Kidney epithelial cell (primary cell): Measurements from ENCODE around the gene ABL1. TPM values are rescaled to one million over a fixed set of nuclear protein-coding genes. Genes with fewer than 3 reads are reported as not detected.
"Not testable (repeated sequence)": the region's sequence is repeated elsewhere in the genome, so short reads cannot be mapped to it uniquely, and the experiment has no call there.

Experiments
- DNase-seq: peaks from one replicate; pipeline ENCODE4 v3.0.0-alpha.2; 2010; ENCODE audit warnings: low read depth
- H3K27me3 ChIP-seq: 2 replicates; pipeline ENCODE4 v1.6.0; 2011; ENCODE audit warnings: low read length; ENCODE audit not compliant: control insufficient read depth, insufficient read depth
- H3K36me3 ChIP-seq: 2 replicates; pipeline ENCODE4 v1.5.1; 2011; ENCODE audit warnings: low read length; ENCODE audit not compliant: control insufficient read depth, insufficient read depth
- H3K4me3 ChIP-seq: 2 replicates; pipeline ENCODE4 v1.5.1; 2011; ENCODE audit warnings: low read depth, mild to moderate bottlenecking, control low read depth, low read length
- total RNA-seq: library from RNA; depleted of rRNA; stranded (reverse); fragments of >200 nt; gene quantifications from 2 replicates; pipeline ENCODE4 v1.2.3, GENCODE V29; 2015
- TF ChIP-seq, protein P1 (sequence below): IDR thresholded peaks from 2 replicates; pipeline ENCODE4 v1.5.1; 2011; ENCODE audit warnings: mild to moderate bottlenecking, moderate library complexity, low read length, control low read depth, inconsistent platforms; ENCODE audit not compliant: insufficient read depth, poor library complexity, severe bottlenecking

Gene ABL1
- total RNA-seq, 1 donor from 2014 or later: 83.7 TPM

DNA sequence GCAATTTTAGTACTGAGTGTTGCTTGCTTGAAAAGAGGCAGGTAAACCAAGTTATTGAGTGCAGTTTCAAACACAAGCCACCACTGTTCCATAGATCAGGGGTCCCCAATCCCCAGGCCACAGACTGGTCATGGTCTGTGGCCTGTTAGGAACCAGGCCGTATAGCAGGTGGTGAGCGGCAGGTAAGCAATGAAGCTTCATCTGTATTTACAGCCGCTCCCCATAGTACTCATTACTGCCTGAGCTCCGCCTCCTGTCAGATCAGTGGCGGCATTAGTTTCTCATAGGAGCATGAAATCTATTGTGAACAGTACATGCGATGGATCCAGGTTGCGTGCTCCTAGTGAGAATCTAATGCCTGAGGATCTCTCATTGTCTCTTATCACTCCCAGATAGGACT is 41.5 kb upstream of the ABL1 start:
- no peaks in the 10 kb centered on the region for H3K27me3 ChIP-seq
- H3K4me3 ChIP-seq: no peak overlapping the region
- TF ChIP-seq, protein P1, sequence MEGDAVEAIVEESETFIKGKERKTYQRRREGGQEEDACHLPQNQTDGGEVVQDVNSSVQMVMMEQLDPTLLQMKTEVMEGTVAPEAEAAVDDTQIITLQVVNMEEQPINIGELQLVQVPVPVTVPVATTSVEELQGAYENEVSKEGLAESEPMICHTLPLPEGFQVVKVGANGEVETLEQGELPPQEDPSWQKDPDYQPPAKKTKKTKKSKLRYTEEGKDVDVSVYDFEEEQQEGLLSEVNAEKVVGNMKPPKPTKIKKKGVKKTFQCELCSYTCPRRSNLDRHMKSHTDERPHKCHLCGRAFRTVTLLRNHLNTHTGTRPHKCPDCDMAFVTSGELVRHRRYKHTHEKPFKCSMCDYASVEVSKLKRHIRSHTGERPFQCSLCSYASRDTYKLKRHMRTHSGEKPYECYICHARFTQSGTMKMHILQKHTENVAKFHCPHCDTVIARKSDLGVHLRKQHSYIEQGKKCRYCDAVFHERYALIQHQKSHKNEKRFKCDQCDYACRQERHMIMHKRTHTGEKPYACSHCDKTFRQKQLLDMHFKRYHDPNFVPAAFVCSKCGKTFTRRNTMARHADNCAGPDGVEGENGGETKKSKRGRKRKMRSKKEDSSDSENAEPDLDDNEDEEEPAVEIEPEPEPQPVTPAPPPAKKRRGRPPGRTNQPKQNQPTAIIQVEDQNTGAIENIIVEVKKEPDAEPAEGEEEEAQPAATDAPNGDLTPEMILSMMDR: no peak
- H3K36me3 ChIP-seq: no peaks in the 10 kb centered on the region
- no peak for DNase-seq

DNA sequence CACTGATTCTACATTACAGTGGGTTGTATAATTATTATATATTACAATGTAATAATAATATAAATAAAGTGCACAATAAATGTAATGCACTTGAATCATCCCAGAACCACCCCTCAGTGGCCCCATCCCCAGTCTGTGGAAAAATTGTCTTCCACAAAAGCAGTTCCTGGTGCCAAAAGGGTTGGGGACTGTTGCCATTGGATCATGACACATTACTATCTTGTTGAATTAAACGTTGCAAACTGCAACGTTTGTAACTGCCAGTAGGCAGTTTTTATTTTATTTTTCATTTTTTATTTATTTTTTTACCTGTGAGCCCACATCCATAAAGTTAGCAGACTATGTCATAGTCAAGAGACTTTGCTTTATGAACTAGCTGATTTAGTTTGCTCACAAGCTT is 41.0 kb upstream of the ABL1 start:
- H3K4me3 ChIP-seq, H3K36me3 ChIP-seq, H3K27me3 ChIP-seq, DNase-seq: not testable (repeated sequence)

DNA sequence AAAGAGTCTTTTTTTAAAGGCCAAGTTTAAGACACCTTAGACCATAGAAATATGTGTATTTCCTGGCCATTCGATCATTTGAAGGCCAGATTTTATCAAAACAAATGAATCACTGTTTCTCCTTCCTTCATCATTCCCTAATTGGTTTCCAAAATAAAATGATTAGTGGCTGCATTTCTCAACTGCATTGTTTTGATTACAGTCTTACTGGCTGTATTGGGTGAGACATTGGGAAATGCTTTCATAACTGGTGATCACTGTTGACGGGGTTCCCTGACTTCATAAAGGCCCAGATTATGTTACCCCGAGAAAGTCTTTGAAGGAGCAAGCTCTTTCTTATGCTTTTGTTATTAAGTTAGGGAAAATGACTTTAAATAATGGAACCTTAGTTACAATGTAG is 40.6 kb upstream of the ABL1 start:
- not testable (repeated sequence) for DNase-seq, H3K4me3 ChIP-seq, H3K36me3 ChIP-seq, H3K27me3 ChIP-seq

DNA sequence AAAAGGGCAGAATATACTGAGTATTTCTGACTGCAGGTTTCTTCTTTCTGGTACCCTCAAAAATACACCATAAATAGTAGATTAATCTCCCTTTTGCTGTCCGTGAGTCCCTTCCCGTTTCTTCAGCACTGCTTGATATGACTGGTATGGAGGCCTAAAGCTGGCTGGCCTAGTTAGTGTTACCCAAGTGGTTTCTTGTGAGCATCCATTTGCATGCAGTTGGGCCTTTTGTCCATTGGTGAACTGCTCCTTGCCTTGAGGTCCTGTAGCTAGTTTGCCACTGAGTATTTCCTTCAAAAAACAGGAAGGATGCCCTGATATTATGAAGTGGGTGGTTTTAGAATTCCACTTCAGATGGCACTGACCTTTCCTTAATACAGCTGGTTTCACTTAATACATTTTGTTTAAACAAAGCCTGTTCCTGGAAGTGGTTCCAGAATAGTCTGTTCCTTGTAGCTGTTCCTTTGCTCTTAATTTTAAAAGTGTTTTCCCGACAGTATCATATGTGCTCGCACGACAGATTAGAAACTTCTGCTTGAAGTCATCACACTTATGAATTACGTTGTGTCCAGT is 40.0 kb upstream of the ABL1 start:
- DNase-seq: no peak
- no peaks in the 10 kb centered on the region for H3K27me3 ChIP-seq
- no peaks in the 10 kb centered on the region for H3K36me3 ChIP-seq
- TF ChIP-seq, protein P1: no peak
- no peak overlapping the region for H3K4me3 ChIP-seq

DNA sequence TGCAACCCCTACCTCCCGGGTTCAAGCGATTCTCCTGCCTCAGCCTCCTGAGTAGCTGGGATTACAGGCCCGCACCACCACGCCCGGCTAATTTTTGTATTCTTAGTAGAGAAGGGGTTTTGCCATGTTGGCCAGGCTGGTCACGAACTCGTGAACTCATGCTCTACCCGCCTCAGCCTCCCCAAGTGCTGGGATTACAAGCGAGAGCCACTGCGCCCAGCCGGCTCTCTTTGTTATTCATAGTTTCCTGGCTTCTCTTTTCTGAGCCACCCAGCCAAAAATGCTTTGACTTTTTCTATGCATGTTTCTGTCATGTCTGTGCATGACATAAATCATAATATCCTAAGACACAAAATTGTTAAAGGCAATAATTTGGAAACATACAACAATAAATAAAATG is 31.9 kb upstream of the ABL1 start:
- not testable (repeated sequence) for DNase-seq, H3K27me3 ChIP-seq, H3K4me3 ChIP-seq, H3K36me3 ChIP-seq

DNA sequence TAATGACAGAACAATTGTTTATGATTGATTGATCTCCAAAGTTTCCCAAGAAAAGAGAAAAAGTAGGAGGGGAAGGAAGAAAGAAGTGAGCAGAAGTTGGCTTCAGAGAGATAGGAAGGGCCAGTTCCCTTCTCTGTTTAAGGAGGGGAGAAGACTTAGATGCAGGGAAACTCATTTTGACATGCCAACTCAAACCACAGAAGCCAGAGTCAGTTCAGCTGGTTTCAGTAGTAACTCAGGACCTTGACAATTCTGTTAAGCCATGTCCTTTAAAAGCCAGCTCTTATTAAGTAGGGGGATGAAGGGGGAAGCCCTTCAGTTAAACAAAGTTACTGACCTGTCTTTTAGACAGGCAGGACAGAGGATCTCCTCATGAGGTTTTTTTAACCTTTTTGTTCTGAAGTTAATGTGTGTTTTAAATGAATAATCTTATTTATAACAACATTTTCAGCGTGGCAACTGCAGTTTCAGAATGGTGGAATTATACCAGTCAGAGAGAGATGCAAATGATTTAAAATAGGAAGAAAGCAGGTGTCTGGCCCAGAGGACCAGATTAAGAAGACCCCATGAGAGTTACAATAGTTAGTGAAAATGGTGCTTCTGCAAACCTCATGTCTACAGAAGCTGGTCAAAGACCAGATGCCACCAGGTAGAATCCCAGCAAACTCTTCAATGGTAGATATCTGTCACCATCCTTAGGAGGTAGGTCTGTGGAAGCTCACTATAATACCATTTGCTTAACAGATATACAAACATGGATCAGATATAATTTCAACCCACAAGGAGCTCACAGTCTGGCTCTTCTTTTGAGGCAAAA is 29.3 kb upstream of the ABL1 start:
- no peaks in the 10 kb centered on the region for H3K36me3 ChIP-seq
- no peak for DNase-seq
- no peak overlapping the region for H3K4me3 ChIP-seq
- no peaks in the 10 kb centered on the region for H3K27me3 ChIP-seq
- TF ChIP-seq, protein P1: no peak

DNA sequence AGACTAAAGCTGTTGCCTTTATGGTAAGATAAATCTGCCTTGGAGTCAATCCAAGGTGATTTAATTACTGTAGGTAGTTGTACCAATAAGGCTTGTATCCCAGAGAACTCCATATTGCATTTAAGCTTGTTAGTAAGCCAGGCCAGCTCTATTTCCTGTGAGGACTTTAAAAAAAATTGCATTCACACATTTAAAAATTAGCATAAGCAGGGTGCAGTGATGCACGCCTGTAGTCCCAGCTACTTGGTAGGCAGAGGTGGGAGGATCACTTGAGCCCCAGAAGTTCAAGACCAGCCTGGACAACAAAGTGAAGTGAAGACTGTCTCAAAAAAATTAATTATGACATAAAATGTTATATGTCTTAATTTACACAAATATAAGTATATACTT is 28.7 kb upstream of the ABL1 start:
- no peak overlapping the region for H3K4me3 ChIP-seq
- no peaks in the 10 kb centered on the region for H3K36me3 ChIP-seq
- TF ChIP-seq, protein P1: no peak
- no peaks in the 10 kb centered on the region for H3K27me3 ChIP-seq
- DNase-seq: no peak
